Right forelimb (tissue), 1 donor: Measurements from ENCODE around the gene TCTN1.
"Not testable (repeated sequence)": the region's sequence is repeated elsewhere in the genome, so short reads cannot be mapped to it uniquely, and the experiment has no call there.

ENCODE experiments used
- DNase-seq: peaks from one replicate; pipeline ENCODE4 v3.0.0-alpha.2; 2018

Gene TCTN1

GRCh38 chr12:110613771-110614684 is at the start of gene TCTN1:
Gene TCTN1 (plus strand): TSS chr12:110614129. CDS start chr12:110614183, 54 bp downstream.
- DNase-seq = peak; percentile 95

- DNase-seq = no peak
These were observed 49.4 kb upstream of the TCTN1 start for GRCh38 chr12:110564471-110564991.

- no peak for DNase-seq
These were observed 47.7 kb upstream of the TCTN1 start for GRCh38 chr12:110565894-110566871.

GRCh38 chr12:110566993-110567392 is 46.9 kb upstream of the TCTN1 start:
- no peak for DNase-seq

- no peak for DNase-seq
These were observed 45.2 kb upstream of the TCTN1 start for GRCh38 chr12:110568752-110569151.

GRCh38 chr12:110569838-110570237 is 44.1 kb upstream of the TCTN1 start:
- DNase-seq = not testable (repeated sequence)

GRCh38 chr12:110570798-110571197 is 43.1 kb upstream of the TCTN1 start:
- DNase-seq = not testable (repeated sequence)

GRCh38 chr12:110574044-110574443 is 39.9 kb upstream of the TCTN1 start:
- DNase-seq = no peak

GRCh38 chr12:110574717-110575230 is 39.2 kb upstream of the TCTN1 start:
- DNase-seq = not testable (repeated sequence)

- DNase-seq = no peak
These were observed 38.6 kb upstream of the TCTN1 start for GRCh38 chr12:110575326-110575725.

GRCh38 chr12:110576504-110576903 is 37.4 kb upstream of the TCTN1 start:
- DNase-seq = no peak

- no peak for DNase-seq
These were observed 35.9 kb upstream of the TCTN1 start for GRCh38 chr12:110577864-110578693.

GRCh38 chr12:110578694-110579534 is 35.0 kb upstream of the TCTN1 start:
- no peak for DNase-seq

- no peak for DNase-seq
These were observed 34.2 kb upstream of the TCTN1 start for GRCh38 chr12:110579535-110580253.

GRCh38 chr12:110581931-110582275 is 32.0 kb upstream of the TCTN1 start:
- DNase-seq = no peak

GRCh38 chr12:110582276-110583136 is 31.4 kb upstream of the TCTN1 start:
- peak; percentile 44 for DNase-seq

GRCh38 chr12:110583137-110584059 is 30.5 kb upstream of the TCTN1 start, which contains the start of gene PPTC7:
Gene PPTC7 (minus strand): TSS chr12:110583318. CDS start chr12:110583031, 287 bp downstream.
- DNase-seq = peak; percentile 98

- no peak for DNase-seq
These were observed 28.6 kb upstream of the TCTN1 start for GRCh38 chr12:110585231-110585799.
